ENCODE results near the gene LIPM.

LIPM gene

DNA sequence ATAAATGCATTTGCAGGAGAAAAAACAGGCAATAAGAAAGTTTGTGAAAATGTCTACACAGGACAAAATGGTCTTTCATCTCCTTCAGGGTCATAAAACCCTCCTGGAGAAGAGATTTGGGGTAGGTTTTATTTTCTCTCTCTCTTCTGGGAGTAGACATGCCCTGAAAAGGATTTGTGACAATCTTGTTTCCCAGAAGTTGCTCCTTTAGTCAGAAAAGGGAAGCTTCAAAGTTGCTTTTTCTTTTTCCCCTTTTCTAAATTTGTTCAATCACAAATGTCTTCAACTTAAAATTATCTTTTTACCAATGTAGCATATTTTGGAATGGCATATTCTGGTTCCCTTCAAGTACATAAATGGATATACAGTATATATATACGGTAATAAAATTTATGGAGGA is 58.5 kb downstream of the LIPM start:
- no peak overlapping the region for H3K4me3 ChIP-seq (ENCODE audit: low read length)
- TF ChIP-seq, protein P1, sequence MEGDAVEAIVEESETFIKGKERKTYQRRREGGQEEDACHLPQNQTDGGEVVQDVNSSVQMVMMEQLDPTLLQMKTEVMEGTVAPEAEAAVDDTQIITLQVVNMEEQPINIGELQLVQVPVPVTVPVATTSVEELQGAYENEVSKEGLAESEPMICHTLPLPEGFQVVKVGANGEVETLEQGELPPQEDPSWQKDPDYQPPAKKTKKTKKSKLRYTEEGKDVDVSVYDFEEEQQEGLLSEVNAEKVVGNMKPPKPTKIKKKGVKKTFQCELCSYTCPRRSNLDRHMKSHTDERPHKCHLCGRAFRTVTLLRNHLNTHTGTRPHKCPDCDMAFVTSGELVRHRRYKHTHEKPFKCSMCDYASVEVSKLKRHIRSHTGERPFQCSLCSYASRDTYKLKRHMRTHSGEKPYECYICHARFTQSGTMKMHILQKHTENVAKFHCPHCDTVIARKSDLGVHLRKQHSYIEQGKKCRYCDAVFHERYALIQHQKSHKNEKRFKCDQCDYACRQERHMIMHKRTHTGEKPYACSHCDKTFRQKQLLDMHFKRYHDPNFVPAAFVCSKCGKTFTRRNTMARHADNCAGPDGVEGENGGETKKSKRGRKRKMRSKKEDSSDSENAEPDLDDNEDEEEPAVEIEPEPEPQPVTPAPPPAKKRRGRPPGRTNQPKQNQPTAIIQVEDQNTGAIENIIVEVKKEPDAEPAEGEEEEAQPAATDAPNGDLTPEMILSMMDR (conservative IDR thresholded peaks at IDR 0.05; ENCODE audit: low read length): no peak
- no peak for DNase-seq (ENCODE audit: low read depth)

DNA sequence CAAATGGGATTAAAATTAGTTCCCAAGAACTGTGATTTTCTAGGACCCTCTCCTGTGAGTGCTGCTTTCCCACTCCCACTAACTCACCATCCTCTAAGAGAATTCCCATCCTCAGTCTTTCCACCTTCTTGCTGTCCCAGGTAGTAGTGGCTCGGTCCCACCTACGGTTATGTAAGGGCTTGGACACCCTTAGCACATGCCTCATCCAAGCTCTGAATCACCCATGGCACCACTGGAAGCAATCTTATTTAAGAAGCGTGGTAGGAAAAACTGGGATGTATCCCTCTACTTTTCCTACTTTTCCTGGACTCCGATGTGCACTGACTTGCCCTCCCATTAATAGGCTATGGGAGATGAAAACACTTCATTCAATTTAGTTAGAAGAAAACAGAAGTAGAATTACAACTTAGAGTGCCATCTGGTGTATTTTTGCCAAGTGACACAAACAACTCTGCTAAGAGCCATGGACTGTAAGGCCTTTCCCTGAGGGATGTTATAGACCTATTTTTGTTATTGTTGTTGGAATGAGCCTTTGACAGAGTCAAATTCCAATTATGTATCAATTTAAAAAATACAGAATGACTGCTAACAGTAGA is 62.8 kb downstream of the LIPM start:
- TF ChIP-seq, protein P1 (conservative IDR thresholded peaks at IDR 0.05; ENCODE audit: low read length): peak; percentile 16; the same call in 1 of the 2 replicates
- no peak overlapping the region for H3K4me3 ChIP-seq (ENCODE audit: low read length)
- no peak for DNase-seq (ENCODE audit: low read depth)

DNA sequence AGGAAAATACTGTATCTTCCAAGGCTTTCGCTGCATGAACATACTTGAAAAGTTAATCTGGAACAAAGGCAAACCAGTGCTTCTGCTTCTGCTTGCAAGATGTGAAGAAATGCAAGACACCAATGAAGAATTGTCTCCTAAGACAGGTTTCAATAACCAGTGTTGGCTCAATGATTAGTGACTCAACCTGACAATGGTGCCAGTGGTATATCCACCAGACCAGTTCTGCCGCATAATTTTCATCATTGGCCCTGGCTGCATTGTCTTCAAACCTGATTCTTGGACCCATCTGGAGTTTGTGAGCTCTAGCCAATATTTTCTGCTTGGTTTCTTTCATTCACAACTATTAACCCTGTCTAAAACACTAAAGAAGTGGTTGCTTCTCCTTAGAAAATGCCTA is 63.9 kb downstream of the LIPM start:
- no peak overlapping the region for H3K4me3 ChIP-seq (ENCODE audit: low read length)
- DNase-seq (ENCODE audit: low read depth): no peak
- TF ChIP-seq, protein P1 (conservative IDR thresholded peaks at IDR 0.05; ENCODE audit: low read length): no peak

DNA sequence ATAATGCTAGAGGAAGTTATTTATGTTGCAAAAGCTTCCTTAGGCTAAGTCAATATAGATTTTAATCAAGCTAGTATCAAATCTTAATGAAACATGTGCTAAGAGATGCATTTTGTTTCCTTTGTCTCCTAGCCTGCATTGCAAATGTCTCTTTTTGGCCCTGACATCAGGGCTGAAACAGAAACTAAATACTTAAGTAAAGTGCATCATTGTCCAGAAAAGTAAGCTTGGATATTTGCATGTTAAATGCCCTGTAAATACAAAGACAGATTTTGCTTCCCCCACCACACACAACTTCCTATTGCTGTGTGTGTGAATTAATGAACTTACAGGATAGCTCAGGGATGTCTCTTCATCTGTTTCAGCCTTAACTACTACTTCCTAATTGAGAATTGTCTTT is 67.6 kb downstream of the LIPM start:
- TF ChIP-seq, protein P1 (conservative IDR thresholded peaks at IDR 0.05; ENCODE audit: low read length): no peak
- no peak overlapping the region for H3K4me3 ChIP-seq (ENCODE audit: low read length)

More for the DNA sequence above, 67.6 kb downstream of the LIPM start:
- no peak for DNase-seq (ENCODE audit: low read depth)

Data from AG10803 (cell line).